Esophagus muscularis mucosa (tissue), 4 donors: ENCODE data around the gene TTYH2.

Experiments used
- EP300 ChIP-seq: sonication (generic); formaldehyde crosslinking; IDR thresholded peaks from one replicate; pipeline ENCODE4 v1.6.1; 2017; ENCODE audit warnings: antibody characterized with exemption
- POLR2A ChIP-seq: fragments of 450-650 bp; IDR thresholded peaks from one replicate; pipeline ENCODE4 v1.6.1; 2017; ENCODE audit warnings: antibody characterized with exemption, moderate library complexity, mild to moderate bottlenecking, low read depth
- TF ChIP-seq, protein P1 (sequence below), 3 experiments: fragments of 200-600 bp in 2 of 3; fragments of 450-650 bp in 1 of 3; sonication (generic) in 2 of 3; IDR thresholded peaks; one replicate each; pipeline ENCODE4 v1.5.1; 2017 to 2019; ENCODE audit warnings: antibody characterized with exemption in 3 of 3, mild to moderate bottlenecking in 2 of 3, moderate library complexity in 1 of 3

DNA sequence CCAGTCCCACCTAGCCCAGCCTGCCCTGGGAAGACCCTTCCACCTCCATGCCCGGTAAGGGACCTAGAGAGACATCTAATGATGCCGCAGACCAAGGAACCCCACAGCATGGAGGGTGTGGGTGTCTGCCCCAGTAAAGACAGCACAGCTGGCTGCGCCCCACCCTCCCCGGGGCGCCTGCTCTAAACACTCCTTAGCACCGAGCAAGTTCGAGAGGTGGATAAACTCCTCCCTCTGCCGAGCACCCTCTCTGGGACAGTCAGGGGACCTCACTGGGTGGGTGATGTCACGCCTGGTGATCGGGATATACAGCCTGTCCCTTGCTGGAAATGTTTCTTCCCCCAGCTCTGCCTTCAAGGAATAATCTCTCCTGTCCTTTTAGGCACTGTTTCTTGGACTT is 43.9 kb downstream of the TTYH2 start:
- TF ChIP-seq, protein P1, sequence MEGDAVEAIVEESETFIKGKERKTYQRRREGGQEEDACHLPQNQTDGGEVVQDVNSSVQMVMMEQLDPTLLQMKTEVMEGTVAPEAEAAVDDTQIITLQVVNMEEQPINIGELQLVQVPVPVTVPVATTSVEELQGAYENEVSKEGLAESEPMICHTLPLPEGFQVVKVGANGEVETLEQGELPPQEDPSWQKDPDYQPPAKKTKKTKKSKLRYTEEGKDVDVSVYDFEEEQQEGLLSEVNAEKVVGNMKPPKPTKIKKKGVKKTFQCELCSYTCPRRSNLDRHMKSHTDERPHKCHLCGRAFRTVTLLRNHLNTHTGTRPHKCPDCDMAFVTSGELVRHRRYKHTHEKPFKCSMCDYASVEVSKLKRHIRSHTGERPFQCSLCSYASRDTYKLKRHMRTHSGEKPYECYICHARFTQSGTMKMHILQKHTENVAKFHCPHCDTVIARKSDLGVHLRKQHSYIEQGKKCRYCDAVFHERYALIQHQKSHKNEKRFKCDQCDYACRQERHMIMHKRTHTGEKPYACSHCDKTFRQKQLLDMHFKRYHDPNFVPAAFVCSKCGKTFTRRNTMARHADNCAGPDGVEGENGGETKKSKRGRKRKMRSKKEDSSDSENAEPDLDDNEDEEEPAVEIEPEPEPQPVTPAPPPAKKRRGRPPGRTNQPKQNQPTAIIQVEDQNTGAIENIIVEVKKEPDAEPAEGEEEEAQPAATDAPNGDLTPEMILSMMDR (IDR thresholded peaks at IDR 0.05): no peak
- no peak for TF ChIP-seq POLR2A
- TF ChIP-seq EP300: no peak
